Chondrocyte (in vitro differentiated cells): ENCODE data around the gene RPL10. TPM values are rescaled to one million over a fixed set of nuclear protein-coding genes. Genes with fewer than 3 reads are reported as not detected.

Experiments used
- DNase-seq: peaks from one replicate; pipeline ENCODE4 v3.0.0; 2021; ENCODE audit warnings: mixed read lengths, low spot score
- H3K27ac Mint-ChIP-seq: one replicate; pipeline ENCODE4 v1.8.0; 2021; ENCODE audit warnings: mild to moderate bottlenecking, moderate library complexity, mixed read lengths; ENCODE audit not compliant: unreplicated experiment
- H3K27me3 Mint-ChIP-seq: 2 replicates; pipeline ENCODE4 v1.8.0; 2021; ENCODE audit warnings: low read depth, mixed read lengths
- H3K36me3 Mint-ChIP-seq: 2 replicates; pipeline ENCODE4 v1.8.0; 2021; ENCODE audit warnings: low read depth, mixed read lengths
- H3K4me1 Mint-ChIP-seq: 2 replicates; pipeline ENCODE4 v1.8.0; 2021; ENCODE audit warnings: low read depth, mild to moderate bottlenecking, mixed read lengths
- H3K4me3 Mint-ChIP-seq: one replicate; pipeline ENCODE4 v1.8.0; 2021; ENCODE audit warnings: mild to moderate bottlenecking, moderate library complexity, mixed read lengths; ENCODE audit not compliant: unreplicated experiment
- H3K9me3 Mint-ChIP-seq: 2 replicates; pipeline ENCODE4 v1.8.0; 2021; ENCODE audit warnings: low read depth, mixed read lengths
- total RNA-seq: library from RNA; stranded (reverse); gene quantifications from 3 replicates; pipeline ENCODE4 v1.2.1, GENCODE V29; 2021
- TF ChIP-seq, protein P1 (sequence below): fragments of 200-600 bp; sonication (generic); IDR thresholded peaks from 2 replicates; pipeline ENCODE4 v1.5.0; 2021; ENCODE audit warnings: antibody characterized with exemption, mild to moderate bottlenecking, moderate library complexity

The RPL10 gene
- total RNA-seq, 1 donor from 2014 or later = 2,160 TPM

DNA sequence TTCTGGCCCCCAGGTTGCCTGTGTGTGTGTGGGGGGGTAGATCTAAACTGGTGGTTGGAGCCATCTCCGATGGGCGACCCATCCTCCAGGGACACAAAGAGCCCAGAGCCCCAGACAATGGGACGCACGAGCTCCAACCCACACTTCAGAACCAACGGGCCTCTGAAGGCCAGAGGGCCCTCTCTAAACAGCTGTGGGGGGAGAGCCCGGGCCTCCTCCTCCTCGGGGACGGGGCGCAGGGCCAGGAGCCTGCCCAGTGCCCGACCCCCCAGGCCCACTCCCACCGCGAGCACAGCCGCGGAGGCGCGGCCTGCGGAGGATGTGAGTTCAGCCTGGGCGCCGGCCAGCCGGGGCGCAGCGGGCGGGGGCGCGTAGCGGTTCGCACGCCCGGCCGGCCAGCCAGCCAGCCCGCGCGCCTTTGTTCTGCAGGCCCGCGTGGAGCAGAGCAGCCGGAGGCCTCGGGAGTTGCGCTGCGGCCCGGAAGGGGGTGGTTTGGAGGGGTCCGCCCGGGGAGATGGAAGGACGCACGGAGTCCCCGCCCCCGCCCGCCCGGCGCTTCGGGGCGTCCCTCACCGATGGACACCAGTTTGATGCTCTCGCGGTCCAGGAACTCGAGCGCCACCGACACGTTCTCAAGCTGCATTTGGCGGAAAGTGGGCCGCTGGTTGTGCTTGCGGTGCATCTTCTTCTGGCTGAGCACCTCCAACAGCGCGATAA is 27.7 kb upstream of the RPL10 start:
- no peak for DNase-seq
- Mint-ChIP-seq H3K27me3 (no peaks in the 10 kb centered on the region), H3K4me1 (peaks cover 31% of the 10 kb centered on the region), H3K36me3 (peaks cover 14% of the 10 kb centered on the region), H3K4me3 (peak overlapping the region; percentile 87), H3K27ac (peak overlapping the region; percentile 76), H3K9me3 (no peaks in the 10 kb centered on the region)
- TF ChIP-seq, protein P1, sequence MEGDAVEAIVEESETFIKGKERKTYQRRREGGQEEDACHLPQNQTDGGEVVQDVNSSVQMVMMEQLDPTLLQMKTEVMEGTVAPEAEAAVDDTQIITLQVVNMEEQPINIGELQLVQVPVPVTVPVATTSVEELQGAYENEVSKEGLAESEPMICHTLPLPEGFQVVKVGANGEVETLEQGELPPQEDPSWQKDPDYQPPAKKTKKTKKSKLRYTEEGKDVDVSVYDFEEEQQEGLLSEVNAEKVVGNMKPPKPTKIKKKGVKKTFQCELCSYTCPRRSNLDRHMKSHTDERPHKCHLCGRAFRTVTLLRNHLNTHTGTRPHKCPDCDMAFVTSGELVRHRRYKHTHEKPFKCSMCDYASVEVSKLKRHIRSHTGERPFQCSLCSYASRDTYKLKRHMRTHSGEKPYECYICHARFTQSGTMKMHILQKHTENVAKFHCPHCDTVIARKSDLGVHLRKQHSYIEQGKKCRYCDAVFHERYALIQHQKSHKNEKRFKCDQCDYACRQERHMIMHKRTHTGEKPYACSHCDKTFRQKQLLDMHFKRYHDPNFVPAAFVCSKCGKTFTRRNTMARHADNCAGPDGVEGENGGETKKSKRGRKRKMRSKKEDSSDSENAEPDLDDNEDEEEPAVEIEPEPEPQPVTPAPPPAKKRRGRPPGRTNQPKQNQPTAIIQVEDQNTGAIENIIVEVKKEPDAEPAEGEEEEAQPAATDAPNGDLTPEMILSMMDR = no peak

DNA sequence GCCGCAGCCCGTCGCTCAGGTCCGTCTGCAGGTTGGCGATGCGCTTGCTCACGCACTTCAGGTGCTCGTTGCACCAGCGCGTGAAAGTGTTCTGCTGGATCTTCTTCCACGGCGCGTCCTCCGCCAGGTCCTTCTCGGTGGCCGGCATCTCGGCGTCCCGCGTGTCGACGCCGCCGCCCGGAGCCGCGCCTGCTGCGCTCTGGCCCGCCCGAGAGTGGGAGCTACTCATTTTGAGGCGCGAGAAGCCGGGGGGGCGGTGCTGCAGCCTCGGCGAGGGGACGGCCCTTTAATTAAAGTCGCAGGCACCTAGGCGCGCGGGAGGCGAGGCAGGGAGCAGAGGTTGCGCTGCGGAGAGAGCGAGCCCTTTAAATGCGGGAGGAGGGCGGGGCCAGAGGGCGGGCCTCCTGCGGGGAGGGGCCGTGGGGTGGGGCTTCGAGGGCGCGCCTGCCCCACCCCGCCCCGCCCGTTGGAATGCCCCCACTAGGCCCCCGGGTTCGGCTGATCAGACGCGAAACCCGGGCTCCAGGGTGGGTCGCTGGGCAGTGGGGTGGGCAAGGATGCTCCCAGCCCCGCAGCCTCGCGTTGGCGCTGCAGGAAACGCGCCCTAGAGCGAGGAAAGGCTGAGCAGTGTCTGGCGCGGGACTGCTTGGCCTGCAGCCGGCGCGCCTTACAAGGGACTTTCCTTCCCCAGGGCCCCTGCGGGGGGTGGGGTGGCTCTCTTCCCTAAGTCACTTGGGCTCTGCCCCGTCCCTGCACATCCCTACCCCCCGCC is 27.0 kb upstream of the RPL10 start:
- TF ChIP-seq, protein P1 = no peak
- DNase-seq = no peak
- Mint-ChIP-seq H3K36me3 (peaks cover 12% of the 10 kb centered on the region), H3K4me1 (peaks cover 29% of the 10 kb centered on the region), H3K27me3 (no peaks in the 10 kb centered on the region), H3K27ac (no peak overlapping the region), H3K4me3 (peak overlapping the region; percentile 81), H3K9me3 (no peaks in the 10 kb centered on the region)

DNA sequence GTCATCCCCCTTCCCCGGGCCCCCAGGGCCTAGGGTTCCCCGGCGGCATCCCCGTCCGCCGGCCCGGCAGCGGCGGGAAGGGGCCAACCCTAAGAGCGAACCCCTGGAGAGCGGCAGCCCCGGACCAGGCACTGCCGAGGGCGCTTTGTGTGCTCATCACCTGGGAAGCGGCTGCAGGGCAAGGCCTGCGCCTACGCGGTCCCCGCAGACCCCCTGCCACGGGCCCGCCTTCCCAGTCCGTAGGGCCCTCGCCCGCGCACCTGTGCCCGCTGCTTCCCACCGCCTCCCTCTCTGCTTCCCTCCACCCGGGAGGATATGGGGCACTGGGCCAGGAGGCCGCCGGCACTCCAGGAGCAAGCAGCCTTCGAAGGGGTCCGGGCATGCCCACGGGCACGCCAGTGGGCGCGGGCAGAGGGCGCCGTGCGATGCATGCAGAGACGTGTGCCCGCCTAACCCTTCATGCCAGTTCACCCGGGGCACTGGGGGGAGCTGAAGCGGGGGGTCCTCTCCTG is 26.3 kb upstream of the RPL10 start:
- Mint-ChIP-seq H3K27ac (no peak overlapping the region), H3K9me3 (no peaks in the 10 kb centered on the region)
- TF ChIP-seq, protein P1 = no peak

DNA sequence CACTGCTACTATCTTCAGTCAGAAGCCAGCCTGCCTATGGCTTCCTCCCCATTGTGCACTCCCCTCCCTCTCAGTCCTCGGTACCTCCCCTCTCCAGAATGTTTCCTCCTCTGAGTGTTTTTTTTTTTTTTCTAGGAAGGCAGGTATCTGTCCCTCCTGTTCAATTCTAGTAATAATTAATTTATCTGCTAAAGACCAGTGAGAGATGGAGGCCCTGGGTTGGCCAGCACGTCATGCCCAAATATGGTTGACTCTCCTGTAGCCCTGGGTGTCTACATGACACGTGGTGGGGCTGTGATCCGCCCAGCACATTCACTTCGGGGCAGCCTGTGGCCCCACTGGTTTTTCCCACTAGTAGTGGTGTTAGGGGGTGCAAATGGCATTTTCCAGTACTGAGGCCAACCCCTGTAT is 25.6 kb upstream of the RPL10 start:
- Mint-ChIP-seq H3K4me1 (peaks cover 32% of the 10 kb centered on the region), H3K4me3 (peak overlapping the region; percentile 81), H3K36me3 (peaks cover 10% of the 10 kb centered on the region), H3K9me3 (no peaks in the 10 kb centered on the region), H3K27ac (peak overlapping the region; percentile 89), H3K27me3 (no peaks in the 10 kb centered on the region)
- no peak for DNase-seq
- TF ChIP-seq, protein P1 = no peak

More for the DNA sequence above, 26.3 kb upstream of the RPL10 start:
- Mint-ChIP-seq H3K27me3 (no peaks in the 10 kb centered on the region), H3K4me1 (peaks cover 30% of the 10 kb centered on the region), H3K36me3 (peaks cover 10% of the 10 kb centered on the region), H3K4me3 (peak overlapping the region; percentile 81)
- no peak for DNase-seq
